Endothelial cell of umbilical vein (primary cell): Measurements from ENCODE around the gene ABCC11. TPM values are rescaled to one million over a fixed set of nuclear protein-coding genes. Genes with fewer than 3 reads are reported as not detected.

Experiments used
- BruUV-seq: library from RNA; stranded (reverse); fragments of 400-500 nt; replicated peaks from 2 replicates; lab custom pipeline; 2021; lab: Mats Ljungman, UMichigan
- CTCF ChIA-PET: fragments of 300-600, 350-600 bp; sonication (Branson Sonifier 250); formaldehyde crosslinking; loops from one replicate; lab custom pipeline; 2021; ENCODE audit warnings: antibody characterized with exemption, inconsistent platforms; lab: Charles Lee
- POLR2A ChIA-PET: fragments of 300-600, 350-600 bp; sonication (Branson Sonifier 250); formaldehyde crosslinking; loops from one replicate; lab custom pipeline; 2021; ENCODE audit warnings: antibody characterized with exemption, inconsistent platforms; lab: Charles Lee
- DNase-seq: peaks from one replicate; pipeline ENCODE4 v3.0.0-alpha.2; 2011; ENCODE audit warnings: low read depth, low spot score
- FAIRE-seq: peaks from 2 replicates; lab custom pipeline; 2011; peaks lifted over from hg19 to GRCh38; lab: Jason Lieb, UNC
- H2AFZ ChIP-seq: 2 replicates; pipeline ENCODE4 v1.6.0; 2012; ENCODE audit warnings: low read depth, low read length, control low read depth, inconsistent platforms
- H3K27ac ChIP-seq: 2 replicates; pipeline ENCODE4 v1.5.1; 2011; ENCODE audit warnings: low read depth, mild to moderate bottlenecking, control low read depth, low read length, moderate library complexity; ENCODE audit not compliant: insufficient read depth
- H3K27me3 ChIP-seq, 2 experiments: 2 replicates each; pipeline versions ENCODE4 v1.6.0 to v1.6.1; 2011; ENCODE audit warnings: low read length in 2 of 2, mixed read lengths in 1 of 2; ENCODE audit not compliant: control insufficient read depth in 2 of 2, insufficient read depth in 2 of 2
- H3K36me3 ChIP-seq, 2 experiments: 2 replicates in 1 of 2; 3 replicates in 1 of 2; pipeline ENCODE4 v1.5.1; 2011; ENCODE audit warnings: low read length in 2 of 2, mild to moderate bottlenecking in 1 of 2, moderate library complexity in 1 of 2; ENCODE audit not compliant: control insufficient read depth in 2 of 2, insufficient read depth in 2 of 2; ENCODE audit errors: extremely low read depth in 1 of 2
- H3K4me1 ChIP-seq: 3 replicates; pipeline ENCODE4 v1.5.1; 2011; ENCODE audit warnings: mild to moderate bottlenecking, low read length; ENCODE audit not compliant: control insufficient read depth, insufficient read depth; ENCODE audit errors: extremely low read depth
- H3K4me2 ChIP-seq: 2 replicates; pipeline ENCODE4 v1.6.1; 2011; ENCODE audit warnings: low read length, control low read depth, mixed read lengths; ENCODE audit not compliant: insufficient read depth
- H3K4me3 ChIP-seq, 3 experiments: fragments of 200-600 bp in 1 of 3; sonication (generic), shearing (Covaris generic) in 1 of 3; replicated peaks in 1 of 3; 2 replicates each; pipeline ENCODE4 v1.5.1; 2011 to 2016; ENCODE audit warnings: control low read depth in 3 of 3, low read length in 3 of 3, mild to moderate bottlenecking in 2 of 3, inconsistent platforms in 1 of 3, low read depth in 1 of 3, moderate library complexity in 1 of 3; ENCODE audit not compliant: insufficient read depth in 1 of 3
- H3K79me2 ChIP-seq: 2 replicates; pipeline ENCODE4 v1.6.0; 2012; ENCODE audit warnings: low read length, inconsistent platforms; ENCODE audit not compliant: control insufficient read depth, insufficient read depth
- H3K9ac ChIP-seq: replicated peaks from 2 replicates; pipeline ENCODE3; 2011; ENCODE audit warnings: low read length, control low read depth; ENCODE audit not compliant: insufficient read depth; ENCODE audit errors: extremely low read depth
- H3K9me1 ChIP-seq: replicated peaks from 3 replicates; pipeline ENCODE4 v1.6.0; 2011; ENCODE audit warnings: mild to moderate bottlenecking, low read length; ENCODE audit not compliant: control insufficient read depth, insufficient read depth; ENCODE audit errors: extremely low read depth
- H3K9me3 ChIP-seq: replicated peaks from 2 replicates; pipeline ENCODE4 v1.5.1; 2012; ENCODE audit warnings: low read length, inconsistent platforms; ENCODE audit not compliant: control insufficient read depth, insufficient read depth
- H4K20me1 ChIP-seq: replicated peaks from 2 replicates; pipeline ENCODE3; 2011; ENCODE audit warnings: mild to moderate bottlenecking, low read length; ENCODE audit not compliant: control insufficient read depth, insufficient read depth; ENCODE audit errors: extremely low read depth
- FOS ChIP-seq: IDR thresholded peaks from 2 replicates; pipeline ENCODE4 v1.6.1; 2011; ENCODE audit warnings: mild to moderate bottlenecking, low read length, moderate library complexity, borderline replicate concordance; ENCODE audit not compliant: insufficient read depth
- GATA2 ChIP-seq: IDR thresholded peaks from 2 replicates; pipeline ENCODE4 v1.7.0; 2011; ENCODE audit warnings: low read depth, mild to moderate bottlenecking, moderate library complexity, mixed read lengths, low read length; ENCODE audit not compliant: insufficient read length, insufficient read depth
- JUN ChIP-seq: IDR thresholded peaks from 2 replicates; pipeline ENCODE4 v1.6.1; 2011; ENCODE audit warnings: borderline replicate concordance, low read depth; ENCODE audit not compliant: insufficient read length, insufficient read depth
- MYC ChIP-seq: IDR thresholded peaks from one replicate; pipeline ENCODE4 v1.6.1; 2011; ENCODE audit warnings: mild to moderate bottlenecking, low read depth, low read length
- POLR2A ChIP-seq: IDR thresholded peaks from 2 replicates; pipeline ENCODE4 v1.6.1; 2012; ENCODE audit warnings: low read depth, mild to moderate bottlenecking, control low read depth, low read length
- POLR2AphosphoS5 ChIP-seq: IDR thresholded peaks from 2 replicates; pipeline ENCODE4 v1.6.1; 2012; ENCODE audit warnings: low read depth, mild to moderate bottlenecking, control low read depth, low read length, moderate library complexity; ENCODE audit not compliant: insufficient read depth
- dilution Hi-C: fragments of 300-500 bp; cut with MboI; formaldehyde crosslinking; loops from one replicate; pipeline ENCODE4 v1.15.0; 2019; ENCODE audit warnings: low sequenced_read_pairs; ENCODE audit not compliant: extremely low pct_ligation_motif_present
- intact Hi-C: fragments of 100-400 bp; cut with micrococcal nuclease; formaldehyde crosslinking; loops from one replicate; pipeline ENCODE4 v1.10.0; 2022
- polyA plus RNA-seq, 4 experiments: library from polyadenylated mRNA; depleted of rRNA in 3 of 4; stranded (reverse) in 3 of 4; unstranded in 1 of 4; fragments of >200 nt; gene quantifications; 2 replicates each; pipeline versions ENCODE4 v1.2.1 to v1.2.3, GENCODE V29; 2011 to 2012; ENCODE audit warnings: missing spikeins in 1 of 4
- total RNA-seq: library from RNA; stranded (reverse); gene quantifications from 2 replicates; pipeline ENCODE4 v1.2.3, GENCODE V29; 2021
- TF ChIP-seq, protein P1 (sequence below), 2 donors: IDR thresholded peaks; 1 replicate in 1 of 2; 2 replicates in 1 of 2; pipeline ENCODE4 v1.5.1; 2011; ENCODE audit warnings: low read length in 2 of 2, mild to moderate bottlenecking in 2 of 2, moderate library complexity in 2 of 2, control low read depth in 1 of 2, inconsistent platforms in 1 of 2, low read depth in 1 of 2; ENCODE audit not compliant: insufficient read depth in 1 of 2; ENCODE audit errors: extremely low read depth in 1 of 2
- TF ChIP-seq, protein P2 (sequence below): IDR thresholded peaks from 2 replicates; pipeline ENCODE4 v1.6.1; 2011; ENCODE audit not compliant: insufficient read depth, insufficient read length

Gene ABCC11
- total and polyA plus RNA-seq, 2 donors (not counting 3 experiments of a cell fraction or from before 2014, with no cell fraction given): 0.08 TPM; not detected in 1

DNA sequence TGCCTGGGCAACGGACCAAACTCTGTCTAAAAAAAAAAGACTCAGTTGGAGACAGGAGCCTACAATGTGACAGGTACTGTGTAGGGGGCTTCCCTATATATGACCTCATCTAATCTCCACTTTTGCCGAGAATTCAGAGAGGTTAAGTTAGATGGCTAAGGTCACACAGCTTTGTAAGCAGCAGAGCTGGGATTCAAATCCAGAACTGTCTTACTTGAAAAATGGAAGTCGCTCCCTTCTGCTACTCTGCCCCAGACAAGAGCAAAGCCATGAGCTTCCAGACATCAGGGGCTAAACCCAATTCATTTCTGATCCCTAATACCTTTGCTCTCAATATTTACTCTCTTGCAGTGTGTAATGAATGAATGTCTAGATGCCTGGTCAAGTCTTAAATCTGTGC is 50.0 kb downstream of the ABCC11 start:
- Histone ChIP-seq H3K4me1 (no peaks in the 10 kb centered on the region), H3K27me3 (no peaks in the 10 kb centered on the region), H3K4me2 (no peak overlapping the region), H3K9me3 (no peaks in the 10 kb centered on the region), H3K9me1 (no peaks in the 10 kb centered on the region), H3K27ac (no peak overlapping the region), H2AFZ (no peak overlapping the region), H3K79me2 (no peaks in the 10 kb centered on the region), H3K4me3 (no peak overlapping the region), H3K9ac (no peak overlapping the region), H3K36me3 (no peaks in the 10 kb centered on the region), H4K20me1 (no peaks in the 10 kb centered on the region)
- CTCF ChIA-PET: no interaction called here
- intact Hi-C loops: no loop called here
- dilution Hi-C loops: no loop called here
- POLR2A ChIA-PET: no interaction called here
- FAIRE-seq: no peak
- no peak for TF ChIP-seq MYC
- TF ChIP-seq JUN: no peak
- TF ChIP-seq POLR2A: no peak
- TF ChIP-seq, protein P1, sequence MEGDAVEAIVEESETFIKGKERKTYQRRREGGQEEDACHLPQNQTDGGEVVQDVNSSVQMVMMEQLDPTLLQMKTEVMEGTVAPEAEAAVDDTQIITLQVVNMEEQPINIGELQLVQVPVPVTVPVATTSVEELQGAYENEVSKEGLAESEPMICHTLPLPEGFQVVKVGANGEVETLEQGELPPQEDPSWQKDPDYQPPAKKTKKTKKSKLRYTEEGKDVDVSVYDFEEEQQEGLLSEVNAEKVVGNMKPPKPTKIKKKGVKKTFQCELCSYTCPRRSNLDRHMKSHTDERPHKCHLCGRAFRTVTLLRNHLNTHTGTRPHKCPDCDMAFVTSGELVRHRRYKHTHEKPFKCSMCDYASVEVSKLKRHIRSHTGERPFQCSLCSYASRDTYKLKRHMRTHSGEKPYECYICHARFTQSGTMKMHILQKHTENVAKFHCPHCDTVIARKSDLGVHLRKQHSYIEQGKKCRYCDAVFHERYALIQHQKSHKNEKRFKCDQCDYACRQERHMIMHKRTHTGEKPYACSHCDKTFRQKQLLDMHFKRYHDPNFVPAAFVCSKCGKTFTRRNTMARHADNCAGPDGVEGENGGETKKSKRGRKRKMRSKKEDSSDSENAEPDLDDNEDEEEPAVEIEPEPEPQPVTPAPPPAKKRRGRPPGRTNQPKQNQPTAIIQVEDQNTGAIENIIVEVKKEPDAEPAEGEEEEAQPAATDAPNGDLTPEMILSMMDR (IDR thresholded peaks at IDR 0.05; ENCODE audit: extremely low read depth in 1 of 2, insufficient read depth in 1 of 2, low read depth in 1 of 2, low read length in 2 of 2): no peak
- no peak for TF ChIP-seq FOS
- no peak for TF ChIP-seq GATA2
- TF ChIP-seq, protein P2, sequence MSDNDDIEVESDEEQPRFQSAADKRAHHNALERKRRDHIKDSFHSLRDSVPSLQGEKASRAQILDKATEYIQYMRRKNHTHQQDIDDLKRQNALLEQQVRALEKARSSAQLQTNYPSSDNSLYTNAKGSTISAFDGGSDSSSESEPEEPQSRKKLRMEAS: no peak
- no peak for TF ChIP-seq POLR2AphosphoS5
- no TSS peak for BruUV-seq
- no peak for DNase-seq
